ENCODE data around the gene HDAC9. TPM values are rescaled to one million over a fixed set of nuclear protein-coding genes. Genes with fewer than 3 reads are reported as not detected.

Gene HDAC9
- total RNA-seq, 1 experiment from 2014 or later: 17.1 TPM

- ChIA-PET CTCF (no interaction called here), POLR2A (interaction anchor here (0.6 kb wide), 1 partner anchor 1517 kb away, joined by 3 read pairs; no protein-coding TSS in a partner anchor)
- ATAC-seq (no peak), DNase-seq (ENCODE audit: low read depth, low spot score) (no peak)
- H3K4me1 ChIP-seq (ENCODE audit: control insufficient read depth, insufficient read depth, low read length): no peaks in the 10 kb centered on the region
- intact Hi-C loops (cut with micrococcal nuclease; ENCODE audit: unreplicated experiment) (no loop called here), in situ Hi-C loops (cut with HindIII; ENCODE audit: low pct_unique_long_range_greater_than_20kb, low sequenced_read_pairs) (no loop called here)
- H3K36me3 ChIP-seq (ENCODE audit: control insufficient read depth, insufficient read depth, low read length): no peaks in the 10 kb centered on the region
- no peaks in the 10 kb centered on the region for H3K27me3 ChIP-seq (ENCODE audit: control insufficient read depth, insufficient read depth, low read length)
- BruUV-seq (replicated peaks): no TSS peak
- H3K4me3 ChIP-seq (ENCODE audit: low read depth in 2 of 2, low read length in 2 of 2): no peak overlapping the region
- TF ChIP-seq POLR2AphosphoS5 (IDR thresholded peaks at IDR 0.05; ENCODE audit: low read depth, low read length) (no peak), TCF7L2 (IDR thresholded peaks at IDR 0.05; ENCODE audit: low read depth, low read length) (no peak), CTCF (IDR thresholded peaks at IDR 0.05) (no peak), SIN3A (IDR thresholded peaks at IDR 0.05; ENCODE audit: borderline replicate concordance, insufficient read depth, low read depth, low read length) (no peak)
- TF ChIP-seq, protein P1, sequence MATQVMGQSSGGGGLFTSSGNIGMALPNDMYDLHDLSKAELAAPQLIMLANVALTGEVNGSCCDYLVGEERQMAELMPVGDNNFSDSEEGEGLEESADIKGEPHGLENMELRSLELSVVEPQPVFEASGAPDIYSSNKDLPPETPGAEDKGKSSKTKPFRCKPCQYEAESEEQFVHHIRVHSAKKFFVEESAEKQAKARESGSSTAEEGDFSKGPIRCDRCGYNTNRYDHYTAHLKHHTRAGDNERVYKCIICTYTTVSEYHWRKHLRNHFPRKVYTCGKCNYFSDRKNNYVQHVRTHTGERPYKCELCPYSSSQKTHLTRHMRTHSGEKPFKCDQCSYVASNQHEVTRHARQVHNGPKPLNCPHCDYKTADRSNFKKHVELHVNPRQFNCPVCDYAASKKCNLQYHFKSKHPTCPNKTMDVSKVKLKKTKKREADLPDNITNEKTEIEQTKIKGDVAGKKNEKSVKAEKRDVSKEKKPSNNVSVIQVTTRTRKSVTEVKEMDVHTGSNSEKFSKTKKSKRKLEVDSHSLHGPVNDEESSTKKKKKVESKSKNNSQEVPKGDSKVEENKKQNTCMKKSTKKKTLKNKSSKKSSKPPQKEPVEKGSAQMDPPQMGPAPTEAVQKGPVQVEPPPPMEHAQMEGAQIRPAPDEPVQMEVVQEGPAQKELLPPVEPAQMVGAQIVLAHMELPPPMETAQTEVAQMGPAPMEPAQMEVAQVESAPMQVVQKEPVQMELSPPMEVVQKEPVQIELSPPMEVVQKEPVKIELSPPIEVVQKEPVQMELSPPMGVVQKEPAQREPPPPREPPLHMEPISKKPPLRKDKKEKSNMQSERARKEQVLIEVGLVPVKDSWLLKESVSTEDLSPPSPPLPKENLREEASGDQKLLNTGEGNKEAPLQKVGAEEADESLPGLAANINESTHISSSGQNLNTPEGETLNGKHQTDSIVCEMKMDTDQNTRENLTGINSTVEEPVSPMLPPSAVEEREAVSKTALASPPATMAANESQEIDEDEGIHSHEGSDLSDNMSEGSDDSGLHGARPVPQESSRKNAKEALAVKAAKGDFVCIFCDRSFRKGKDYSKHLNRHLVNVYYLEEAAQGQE (IDR thresholded peaks at IDR 0.05; ENCODE audit: insufficient read depth in 1 of 2, low read depth in 2 of 2, low read length in 1 of 2): no peak
- no peak overlapping the region for H3K27ac ChIP-seq (ENCODE audit: low read length)
- H3K9me3 ChIP-seq (ENCODE audit: control insufficient read depth, insufficient read depth, low read depth, low read length): peaks cover 3% of the 10 kb centered on the region; the same call in 1 of the 2 replicates
These were observed 26.2 kb upstream of the HDAC9 start for GRCh38 chr7:18469316-18469715.

- H3K4me3 ChIP-seq (ENCODE audit: low read depth in 2 of 2, low read length in 2 of 2): no peak overlapping the region
- intact Hi-C loops (cut with micrococcal nuclease; ENCODE audit: unreplicated experiment): no loop called here
- H3K36me3 ChIP-seq (ENCODE audit: control insufficient read depth, insufficient read depth, low read length): no peaks in the 10 kb centered on the region
- in situ Hi-C loops (cut with HindIII; ENCODE audit: low pct_unique_long_range_greater_than_20kb, low sequenced_read_pairs): no loop called here
- no peak for ATAC-seq
- H3K27ac ChIP-seq (ENCODE audit: low read length): no peak overlapping the region
- no peak for DNase-seq (ENCODE audit: low read depth, low spot score)
- no peaks in the 10 kb centered on the region for H3K4me1 ChIP-seq (ENCODE audit: control insufficient read depth, insufficient read depth, low read length)
- ChIA-PET CTCF (no interaction called here), POLR2A (no interaction called here)
- no TSS peak for BruUV-seq (replicated peaks)
- H3K9me3 ChIP-seq (ENCODE audit: control insufficient read depth, insufficient read depth, low read depth, low read length): no peaks in the 10 kb centered on the region
- H3K27me3 ChIP-seq (ENCODE audit: control insufficient read depth, insufficient read depth, low read length): no peaks in the 10 kb centered on the region
- TF ChIP-seq SIN3A (IDR thresholded peaks at IDR 0.05; ENCODE audit: borderline replicate concordance, insufficient read depth, low read depth, low read length) (no peak), CTCF (IDR thresholded peaks at IDR 0.05) (no peak), TCF7L2 (IDR thresholded peaks at IDR 0.05; ENCODE audit: low read depth, low read length) (no peak), POLR2AphosphoS5 (IDR thresholded peaks at IDR 0.05; ENCODE audit: low read depth, low read length) (no peak)
- TF ChIP-seq, protein P1 (IDR thresholded peaks at IDR 0.05; ENCODE audit: insufficient read depth in 1 of 2, low read depth in 2 of 2, low read length in 1 of 2): no peak
These were observed 23.9 kb upstream of the HDAC9 start for GRCh38 chr7:18471476-18472160.
